ENCODE data around the gene OCA2. TPM values are rescaled to one million over a fixed set of nuclear protein-coding genes. Genes with fewer than 3 reads are reported as not detected.

The OCA2 gene
- total and polyA plus RNA-seq, 2 of the 13 experiments (the other 11 are each of a cell fraction or from before 2014, with no cell fraction given), result 0.02 to 0.05 TPM

DNA sequence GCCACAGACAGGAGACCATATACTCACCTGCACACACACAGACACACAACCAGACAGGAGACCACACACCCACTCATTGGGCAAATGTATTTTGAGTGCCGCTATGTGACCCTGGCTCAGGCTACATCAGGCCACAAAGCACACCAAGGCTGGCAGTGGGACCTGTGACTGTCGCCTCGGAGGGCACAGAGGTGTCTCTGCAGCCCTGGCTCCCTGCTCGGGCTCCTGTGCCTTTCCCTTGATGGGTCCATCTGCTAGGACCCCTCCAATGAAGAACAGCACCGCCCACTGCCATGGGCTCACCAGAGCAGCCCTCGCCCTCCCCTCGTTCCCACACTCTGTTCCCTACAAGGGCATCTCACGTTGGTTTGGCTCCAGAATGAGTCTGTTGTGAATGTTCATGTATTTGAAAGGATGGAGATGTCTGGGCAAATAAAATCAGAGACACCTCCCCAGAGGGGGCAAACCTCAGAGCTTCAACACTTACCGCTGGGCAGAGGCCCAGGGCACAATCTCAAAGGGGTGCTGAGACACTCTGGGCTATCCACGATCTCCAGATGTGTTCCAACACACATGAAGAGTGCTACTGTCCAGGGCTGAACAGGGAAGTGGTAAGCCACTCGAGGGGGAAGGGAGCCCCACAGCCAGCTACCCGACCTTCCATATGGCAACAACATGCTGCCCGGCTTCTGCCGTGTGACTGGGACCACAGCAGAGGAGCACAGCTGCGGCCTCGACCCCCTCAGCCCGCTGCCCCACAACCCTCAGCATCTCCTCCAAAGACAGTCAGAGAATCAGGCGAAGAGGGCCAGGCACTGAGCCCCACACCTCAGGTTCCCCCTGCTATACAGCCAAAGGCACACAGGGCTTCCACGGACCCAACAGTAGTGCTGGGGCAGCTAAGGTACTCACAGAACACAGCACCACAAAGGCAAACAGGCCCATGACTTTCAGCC lies 74.9 kb downstream of the OCA2 start:
- no peaks in the 10 kb centered on the region for H3K9me3 ChIP-seq (ENCODE audit: low read length)
- no peaks in the 10 kb centered on the region for H4K20me1 ChIP-seq (ENCODE audit: insufficient read depth, low read length)
- in situ Hi-C loops (cut with HindIII; ENCODE audit: extremely low pct_ligation_motif_present, low pct_unique_long_range_greater_than_20kb), result no loop called here
- no peaks in the 10 kb centered on the region for H3K27me3 ChIP-seq (ENCODE audit: control insufficient read depth in 1 of 2, insufficient read depth in 2 of 2, low read length in 2 of 2)
- DNase-seq (ENCODE audit: low spot score) (no peak), FAIRE-seq (no peak), ATAC-seq (no peak)
- intact Hi-C loops (cut with micrococcal nuclease; ENCODE audit: unreplicated experiment), result no loop called here
- WGBS (ENCODE audit: low lambda C conversion rate), result 22% methylated on average over 7 of the region's 19 CpGs
- no peaks in the 10 kb centered on the region for H3K79me2 ChIP-seq (ENCODE audit: insufficient read depth, low read length)
- BruUV-seq (replicated peaks), result no TSS peak
- ChIA-PET POLR2A (no interaction called here), CTCF (ENCODE audit: low intra/inter-chr PET ratio, low total read pairs) (no interaction called here)
- no peak overlapping the region for H3K9ac ChIP-seq (ENCODE audit: insufficient read depth, low read depth, low read length)
- no peaks in the 10 kb centered on the region for H3K36me3 ChIP-seq (replicated peaks in 1 of 2; ENCODE audit: control insufficient read depth in 1 of 2, insufficient read depth in 2 of 2, low read length in 2 of 2)
- H3K4me3 ChIP-seq (replicated peaks in 1 of 3; ENCODE audit: insufficient read depth in 1 of 3, low read depth in 2 of 3, low read length in 3 of 3), result no peak overlapping the region
- no peak overlapping the region for H3K27ac ChIP-seq (ENCODE audit: extremely low read length, insufficient read depth, low read length)
- no peak overlapping the region for H3K4me2 ChIP-seq (ENCODE audit: low read depth, low read length)
- H3K4me1 ChIP-seq (ENCODE audit: insufficient read depth, low read length), result peaks cover 11% of the 10 kb centered on the region
- H2AFZ ChIP-seq (ENCODE audit: low read length), result no peak overlapping the region
- TF ChIP-seq, protein P1, sequence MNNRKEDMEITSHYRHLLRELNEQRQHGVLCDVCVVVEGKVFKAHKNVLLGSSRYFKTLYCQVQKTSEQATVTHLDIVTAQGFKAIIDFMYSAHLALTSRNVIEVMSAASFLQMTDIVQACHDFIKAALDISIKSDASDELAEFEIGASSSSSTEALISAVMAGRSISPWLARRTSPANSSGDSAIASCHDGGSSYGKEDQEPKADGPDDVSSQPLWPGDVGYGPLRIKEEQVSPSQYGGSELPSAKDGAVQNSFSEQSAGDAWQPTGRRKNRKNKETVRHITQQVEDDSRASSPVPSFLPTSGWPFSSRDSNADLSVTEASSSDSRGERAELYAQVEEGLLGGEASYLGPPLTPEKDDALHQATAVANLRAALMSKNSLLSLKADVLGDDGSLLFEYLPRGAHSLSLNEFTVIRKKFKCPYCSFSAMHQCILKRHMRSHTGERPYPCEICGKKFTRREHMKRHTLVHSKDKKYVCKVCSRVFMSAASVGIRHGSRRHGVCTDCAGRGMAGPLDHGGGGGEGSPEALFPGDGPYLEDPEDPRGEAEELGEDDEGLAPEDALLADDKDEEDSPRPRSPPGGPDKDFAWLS (CRISPR knock-in tag; IDR thresholded peaks at IDR 0.05; ENCODE audit: borderline replicate concordance), result no peak
- TF ChIP-seq ELF1 (CRISPR knock-in tag; IDR thresholded peaks at IDR 0.05) (no peak), KLF12 (CRISPR knock-in tag; IDR thresholded peaks at IDR 0.05; ENCODE audit: borderline replicate concordance) (no peak), KLF9 (CRISPR knock-in tag; IDR thresholded peaks at IDR 0.05; ENCODE audit: low read depth) (no peak), KMT2A (CRISPR knock-in tag; IDR thresholded peaks at IDR 0.05) (no peak), ZNF547 (CRISPR knock-in tag; IDR thresholded peaks at IDR 0.05) (no peak), JUND (CRISPR knock-in tag; IDR thresholded peaks at IDR 0.05) (no peak), RAD21 (CRISPR knock-in tag; IDR thresholded peaks at IDR 0.05) (no peak), YY1 (IDR thresholded peaks at IDR 0.05; ENCODE audit: insufficient read depth, insufficient replicate concordance, low read depth, low read length) (no peak), ZNF775 (CRISPR knock-in tag; IDR thresholded peaks at IDR 0.05; ENCODE audit: borderline replicate concordance) (no peak), ZNF224 (CRISPR knock-in tag; IDR thresholded peaks at IDR 0.05) (no peak)
- TF ChIP-seq, protein P2, sequence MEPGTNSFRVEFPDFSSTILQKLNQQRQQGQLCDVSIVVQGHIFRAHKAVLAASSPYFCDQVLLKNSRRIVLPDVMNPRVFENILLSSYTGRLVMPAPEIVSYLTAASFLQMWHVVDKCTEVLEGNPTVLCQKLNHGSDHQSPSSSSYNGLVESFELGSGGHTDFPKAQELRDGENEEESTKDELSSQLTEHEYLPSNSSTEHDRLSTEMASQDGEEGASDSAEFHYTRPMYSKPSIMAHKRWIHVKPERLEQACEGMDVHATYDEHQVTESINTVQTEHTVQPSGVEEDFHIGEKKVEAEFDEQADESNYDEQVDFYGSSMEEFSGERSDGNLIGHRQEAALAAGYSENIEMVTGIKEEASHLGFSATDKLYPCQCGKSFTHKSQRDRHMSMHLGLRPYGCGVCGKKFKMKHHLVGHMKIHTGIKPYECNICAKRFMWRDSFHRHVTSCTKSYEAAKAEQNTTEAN (CRISPR knock-in tag; conservative IDR thresholded peaks at IDR 0.05), result no peak
- TF ChIP-seq, protein P3, sequence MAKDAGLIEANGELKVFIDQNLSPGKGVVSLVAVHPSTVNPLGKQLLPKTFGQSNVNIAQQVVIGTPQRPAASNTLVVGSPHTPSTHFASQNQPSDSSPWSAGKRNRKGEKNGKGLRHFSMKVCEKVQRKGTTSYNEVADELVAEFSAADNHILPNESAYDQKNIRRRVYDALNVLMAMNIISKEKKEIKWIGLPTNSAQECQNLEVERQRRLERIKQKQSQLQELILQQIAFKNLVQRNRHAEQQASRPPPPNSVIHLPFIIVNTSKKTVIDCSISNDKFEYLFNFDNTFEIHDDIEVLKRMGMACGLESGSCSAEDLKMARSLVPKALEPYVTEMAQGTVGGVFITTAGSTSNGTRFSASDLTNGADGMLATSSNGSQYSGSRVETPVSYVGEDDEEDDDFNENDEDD (CRISPR knock-in tag; IDR thresholded peaks at IDR 0.05; ENCODE audit: borderline replicate concordance), result no peak
- TF ChIP-seq, protein P4, sequence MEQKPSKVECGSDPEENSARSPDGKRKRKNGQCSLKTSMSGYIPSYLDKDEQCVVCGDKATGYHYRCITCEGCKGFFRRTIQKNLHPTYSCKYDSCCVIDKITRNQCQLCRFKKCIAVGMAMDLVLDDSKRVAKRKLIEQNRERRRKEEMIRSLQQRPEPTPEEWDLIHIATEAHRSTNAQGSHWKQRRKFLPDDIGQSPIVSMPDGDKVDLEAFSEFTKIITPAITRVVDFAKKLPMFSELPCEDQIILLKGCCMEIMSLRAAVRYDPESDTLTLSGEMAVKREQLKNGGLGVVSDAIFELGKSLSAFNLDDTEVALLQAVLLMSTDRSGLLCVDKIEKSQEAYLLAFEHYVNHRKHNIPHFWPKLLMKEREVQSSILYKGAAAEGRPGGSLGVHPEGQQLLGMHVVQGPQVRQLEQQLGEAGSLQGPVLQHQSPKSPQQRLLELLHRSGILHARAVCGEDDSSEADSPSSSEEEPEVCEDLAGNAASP (CRISPR knock-in tag; IDR thresholded peaks at IDR 0.05; ENCODE audit: borderline replicate concordance), result no peak
- TF ChIP-seq, protein P5, sequence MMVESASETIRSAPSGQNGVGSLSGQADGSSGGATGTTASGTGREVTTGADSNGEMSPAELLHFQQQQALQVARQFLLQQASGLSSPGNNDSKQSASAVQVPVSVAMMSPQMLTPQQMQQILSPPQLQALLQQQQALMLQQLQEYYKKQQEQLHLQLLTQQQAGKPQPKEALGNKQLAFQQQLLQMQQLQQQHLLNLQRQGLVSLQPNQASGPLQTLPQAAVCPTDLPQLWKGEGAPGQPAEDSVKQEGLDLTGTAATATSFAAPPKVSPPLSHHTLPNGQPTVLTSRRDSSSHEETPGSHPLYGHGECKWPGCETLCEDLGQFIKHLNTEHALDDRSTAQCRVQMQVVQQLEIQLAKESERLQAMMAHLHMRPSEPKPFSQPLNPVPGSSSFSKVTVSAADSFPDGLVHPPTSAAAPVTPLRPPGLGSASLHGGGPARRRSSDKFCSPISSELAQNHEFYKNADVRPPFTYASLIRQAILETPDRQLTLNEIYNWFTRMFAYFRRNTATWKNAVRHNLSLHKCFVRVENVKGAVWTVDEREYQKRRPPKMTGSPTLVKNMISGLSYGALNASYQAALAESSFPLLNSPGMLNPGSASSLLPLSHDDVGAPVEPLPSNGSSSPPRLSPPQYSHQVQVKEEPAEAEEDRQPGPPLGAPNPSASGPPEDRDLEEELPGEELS (CRISPR knock-in tag; IDR thresholded peaks at IDR 0.05), result no peak

Data from HepG2 (cell line).